Measurements from ENCODE around the gene SCT. TPM values are rescaled to one million over a fixed set of nuclear protein-coding genes. Genes with fewer than 3 reads are reported as not detected.

The SCT gene
- total RNA-seq, 1 donor from 2014 or later = 2.9 TPM

DNA sequence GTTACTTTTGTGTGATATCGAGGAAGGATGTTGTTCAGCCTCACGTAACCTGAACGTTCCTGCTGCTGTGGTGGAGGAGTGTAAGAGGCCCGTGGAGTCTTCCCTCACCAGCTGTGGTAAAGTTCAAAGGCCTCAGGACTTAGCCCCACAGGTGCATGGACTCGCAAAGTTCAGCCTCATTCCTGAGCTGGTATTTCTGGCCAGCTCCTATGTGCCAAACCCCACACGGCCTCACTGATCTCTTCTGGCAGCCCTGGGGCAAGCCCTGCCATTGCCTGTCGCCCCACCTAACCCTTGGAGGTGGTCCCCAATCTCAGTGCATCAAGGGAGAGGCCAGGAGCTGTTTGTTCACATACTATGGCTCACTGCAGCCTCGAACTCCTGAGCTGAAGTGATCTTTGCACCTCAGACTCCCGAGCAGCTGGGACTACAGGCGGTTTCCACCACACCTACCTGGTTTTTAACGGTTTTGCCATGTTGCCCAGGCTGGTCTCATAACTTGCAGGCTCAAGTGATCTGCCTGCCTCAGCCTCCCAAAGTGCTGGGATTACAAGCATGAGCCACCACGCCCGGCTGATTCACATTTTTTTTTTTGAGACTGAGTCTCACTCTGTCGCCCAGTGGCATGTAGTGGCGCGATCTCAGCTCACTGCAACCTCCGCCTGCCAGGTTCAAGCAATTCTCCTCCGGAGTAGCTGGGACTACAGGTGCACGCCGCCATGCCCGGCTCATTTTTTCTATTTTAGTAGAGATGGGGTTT is 48.5 kb downstream of the SCT start:
- H3K4me3 Mint-ChIP-seq (ENCODE audit: low read depth) = peak overlapping the region; percentile 86
- H3K36me3 Mint-ChIP-seq (ENCODE audit: insufficient read depth) = peaks cover 1% of the 10 kb centered on the region
- H3K4me1 Mint-ChIP-seq (ENCODE audit: low read depth) = peaks cover 42% of the 10 kb centered on the region
- TF ChIP-seq, protein P1, sequence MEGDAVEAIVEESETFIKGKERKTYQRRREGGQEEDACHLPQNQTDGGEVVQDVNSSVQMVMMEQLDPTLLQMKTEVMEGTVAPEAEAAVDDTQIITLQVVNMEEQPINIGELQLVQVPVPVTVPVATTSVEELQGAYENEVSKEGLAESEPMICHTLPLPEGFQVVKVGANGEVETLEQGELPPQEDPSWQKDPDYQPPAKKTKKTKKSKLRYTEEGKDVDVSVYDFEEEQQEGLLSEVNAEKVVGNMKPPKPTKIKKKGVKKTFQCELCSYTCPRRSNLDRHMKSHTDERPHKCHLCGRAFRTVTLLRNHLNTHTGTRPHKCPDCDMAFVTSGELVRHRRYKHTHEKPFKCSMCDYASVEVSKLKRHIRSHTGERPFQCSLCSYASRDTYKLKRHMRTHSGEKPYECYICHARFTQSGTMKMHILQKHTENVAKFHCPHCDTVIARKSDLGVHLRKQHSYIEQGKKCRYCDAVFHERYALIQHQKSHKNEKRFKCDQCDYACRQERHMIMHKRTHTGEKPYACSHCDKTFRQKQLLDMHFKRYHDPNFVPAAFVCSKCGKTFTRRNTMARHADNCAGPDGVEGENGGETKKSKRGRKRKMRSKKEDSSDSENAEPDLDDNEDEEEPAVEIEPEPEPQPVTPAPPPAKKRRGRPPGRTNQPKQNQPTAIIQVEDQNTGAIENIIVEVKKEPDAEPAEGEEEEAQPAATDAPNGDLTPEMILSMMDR (IDR thresholded peaks at IDR 0.05; ENCODE audit: unreplicated experiment) = no peak
- no peak for DNase-seq (ENCODE audit: low spot score, unreplicated experiment)
- peak overlapping the region; percentile 49 for H3K27ac Mint-ChIP-seq
- H3K27me3 Mint-ChIP-seq = peaks cover 16% of the 10 kb centered on the region
- H3K9me3 Mint-ChIP-seq (ENCODE audit: low read depth) = no peaks in the 10 kb centered on the region

- TF ChIP-seq, protein P1 (IDR thresholded peaks at IDR 0.05; ENCODE audit: unreplicated experiment) = no peak
- peaks cover 42% of the 10 kb centered on the region for H3K4me1 Mint-ChIP-seq (ENCODE audit: low read depth)
- DNase-seq (ENCODE audit: low spot score, unreplicated experiment) = no peak
- H3K4me3 Mint-ChIP-seq (ENCODE audit: low read depth) = peak overlapping the region; percentile 86
- H3K36me3 Mint-ChIP-seq (ENCODE audit: insufficient read depth) = peaks cover 1% of the 10 kb centered on the region
- peaks cover 17% of the 10 kb centered on the region for H3K27me3 Mint-ChIP-seq
- no peaks in the 10 kb centered on the region for H3K9me3 Mint-ChIP-seq (ENCODE audit: low read depth)
- peak overlapping the region; percentile 94 for H3K27ac Mint-ChIP-seq
Observed at GRCh38 chr11:577611-577894, 49.4 kb downstream of the SCT start.

GRCh38 chr11:576811-577610 is 50.0 kb downstream of the SCT start:
- H3K4me1 Mint-ChIP-seq (ENCODE audit: low read depth) = peaks cover 42% of the 10 kb centered on the region
- peak overlapping the region; percentile 86 for H3K4me3 Mint-ChIP-seq (ENCODE audit: low read depth)

More at GRCh38 chr11:576811-577610, 50.0 kb downstream of the SCT start:
- TF ChIP-seq, protein P1 (IDR thresholded peaks at IDR 0.05; ENCODE audit: unreplicated experiment) = no peak
- peak overlapping the region; percentile 94 for H3K27ac Mint-ChIP-seq
- no peaks in the 10 kb centered on the region for H3K9me3 Mint-ChIP-seq (ENCODE audit: low read depth)
- H3K27me3 Mint-ChIP-seq = peaks cover 17% of the 10 kb centered on the region
- H3K36me3 Mint-ChIP-seq (ENCODE audit: insufficient read depth) = peaks cover 1% of the 10 kb centered on the region
- DNase-seq (ENCODE audit: low spot score, unreplicated experiment) = no peak

Other genes with a start within 250 kb of the SCT start
- 55.9 and 56.9 TPM in 2 replicates for gene PKP3, start 233.0 kb downstream of the SCT start, total RNA-seq
- 111 and 117 TPM in 2 replicates for gene SIGIRR, start 212.2 kb downstream of the SCT start, total RNA-seq
- 31.0 and 34.6 TPM in 2 replicates for gene ANO9, start 185.2 kb downstream of the SCT start, total RNA-seq
- gene PTDSS2, start 176.9 kb downstream of the SCT start, total RNA-seq = 48.2 and 50.4 TPM in 2 replicates
- 49.4 and 52.6 TPM in 2 replicates for gene RNH1, start 119.9 kb downstream of the SCT start, total RNA-seq
- gene HRAS, start 91.6 kb downstream of the SCT start, total RNA-seq = 53.4 and 61.6 TPM in 2 replicates
- 5.1 and 5.4 TPM in 2 replicates for gene LRRC56, start 89.7 kb downstream of the SCT start, total RNA-seq
- 15.6 and 19.3 TPM in 2 replicates for gene LMNTD2, start 66.4 kb downstream of the SCT start, total RNA-seq
- 38.2 and 40.8 TPM in 2 replicates for gene RASSF7, start 66.2 kb downstream of the SCT start, total RNA-seq
- 44.4 and 44.9 TPM in 2 replicates for gene PHRF1, start 50.7 kb downstream of the SCT start, total RNA-seq
- 8.7 and 12.6 TPM in 2 replicates for gene IRF7, start 11.2 kb downstream of the SCT start, total RNA-seq
- gene CDHR5, start 2.2 kb downstream of the SCT start, total RNA-seq = 0.24 and 0.98 TPM in 2 replicates
- gene DRD4, start 10.1 kb upstream of the SCT start, total RNA-seq = 1.1 and 2.7 TPM in 2 replicates
- gene DEAF1, start 68.0 kb upstream of the SCT start, total RNA-seq = 49.2 and 57.0 TPM in 2 replicates
- gene TMEM80, start 68.6 kb upstream of the SCT start, total RNA-seq = 29.4 and 32.6 TPM in 2 replicates
- 100.0 and 111 TPM in 2 replicates for gene EPS8L2, start 79.0 kb upstream of the SCT start, total RNA-seq
- gene TALDO1, start 120.3 kb upstream of the SCT start, total RNA-seq = 112 and 120 TPM in 2 replicates
- gene GATD1, start 150.3 kb upstream of the SCT start, total RNA-seq = 74.1 and 75.4 TPM in 2 replicates
- not detected in 2 replicates for gene CEND1, start 162.9 kb upstream of the SCT start, total RNA-seq
- gene SLC25A22, start 171.1 kb upstream of the SCT start, total RNA-seq = 40.5 and 48.9 TPM in 2 replicates
- gene PIDD1, start 178.1 kb upstream of the SCT start, total RNA-seq = 33.3 and 35.0 TPM in 2 replicates
- 1,463 and 1,530 TPM in 2 replicates for gene RPLP2, start 182.8 kb upstream of the SCT start, total RNA-seq
- 47.3 and 51.1 TPM in 2 replicates for gene PNPLA2, start 191.7 kb upstream of the SCT start, total RNA-seq
- 50.9 and 52.9 TPM in 2 replicates for gene CRACR2B, start 200.7 kb upstream of the SCT start, total RNA-seq
- 154 and 160 TPM in 2 replicates for gene CD151, start 205.8 kb upstream of the SCT start, total RNA-seq
- gene POLR2L, start 215.3 kb upstream of the SCT start, total RNA-seq = 89.6 and 97.9 TPM in 2 replicates
- gene TSPAN4, start 215.7 kb upstream of the SCT start, total RNA-seq = 24.9 and 27.7 TPM in 2 replicates